ENCODE measurements around the gene CCL19.
"Not testable (repeated sequence)": the region's sequence is repeated elsewhere in the genome, so short reads cannot be mapped to it uniquely, and the experiment has no call there.

CCL19 gene

DNA sequence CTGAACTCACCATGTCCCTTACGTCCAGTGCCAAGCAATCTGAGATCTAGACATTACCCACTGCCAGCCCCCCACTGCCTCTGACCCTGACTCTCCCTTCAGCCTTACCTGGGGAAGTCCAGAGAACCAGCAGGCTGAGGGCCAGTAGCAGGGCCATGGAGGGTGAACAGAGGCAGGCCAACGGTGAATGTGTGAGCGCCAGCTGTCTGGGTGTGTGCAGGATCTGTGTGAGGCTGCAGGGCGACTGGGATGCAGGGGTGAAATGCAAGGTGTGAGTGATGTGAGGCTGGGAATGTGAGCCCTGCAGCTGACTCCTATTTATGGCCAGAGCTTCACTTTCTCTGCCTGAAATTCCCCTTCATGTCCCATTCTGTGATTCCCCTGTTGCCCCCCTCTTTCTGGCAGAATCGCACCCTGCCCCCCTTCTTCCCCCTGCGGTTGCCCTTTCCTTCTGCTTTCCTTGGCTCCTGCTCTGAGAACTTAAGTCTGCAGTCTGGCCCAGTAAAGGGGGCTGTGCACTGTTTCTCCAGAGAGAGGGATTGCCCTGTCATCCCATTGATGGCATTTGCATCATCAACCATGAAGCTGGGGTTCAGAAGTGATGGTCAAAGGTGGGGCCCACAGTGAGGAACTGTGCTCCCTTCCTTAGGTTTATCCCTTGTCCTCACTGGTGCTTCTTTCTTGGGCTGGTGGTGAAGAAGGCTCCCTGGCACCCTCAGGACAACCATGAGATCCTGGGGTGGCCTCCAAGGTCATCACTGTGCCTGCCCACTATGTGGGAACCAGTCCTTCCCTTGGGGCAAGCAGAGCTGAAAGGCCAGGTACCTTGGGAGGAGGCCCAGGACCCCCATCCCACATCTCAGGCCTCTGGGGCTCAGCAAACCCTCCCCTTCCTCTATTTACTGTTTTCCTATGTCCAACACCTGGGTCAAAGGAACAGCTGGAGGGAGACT is at the start of gene CCL19:
CCL19 (minus strand) TSS at position 294 of the 953 bp plus-strand sequence; CDS start at position 157, 137 bp downstream.
- no peak for DNase-seq (ENCODE audit: low spot score)
- Mint-ChIP-seq H3K9me3 (no peaks in the 10 kb centered on the region), H3K4me1 (ENCODE audit: low read depth) (no peaks in the 10 kb centered on the region), H3K27me3 (ENCODE audit: low read depth) (no peaks in the 10 kb centered on the region), H3K36me3 (ENCODE audit: low read depth) (no peaks in the 10 kb centered on the region), H3K4me3 (no peak within 1 kb of the TSS), H3K27ac (no peak within 1 kb of the TSS)

DNA sequence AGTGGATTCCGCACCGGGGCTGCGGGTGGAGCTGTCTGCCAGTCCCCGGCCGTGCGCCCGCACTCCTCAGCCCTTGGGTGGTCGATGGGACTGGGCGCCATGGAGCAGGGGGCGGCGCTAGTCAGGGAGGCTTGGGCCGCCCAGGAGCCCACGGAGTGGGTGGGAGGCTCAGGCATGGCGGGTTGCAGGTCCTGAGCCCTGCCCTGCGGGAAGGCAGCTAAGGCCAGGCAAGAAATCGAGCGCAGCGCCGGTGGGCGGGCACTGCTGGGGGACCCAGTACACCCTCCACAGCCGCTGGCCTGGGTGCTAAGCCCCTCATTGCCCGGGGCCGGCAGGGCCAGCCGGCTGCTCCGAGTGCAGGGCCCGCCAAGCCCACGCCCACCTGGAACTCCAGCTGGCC is 49.1 kb upstream of the CCL19 start:
- H3K4me3 Mint-ChIP-seq; H3K36me3 Mint-ChIP-seq (ENCODE audit: low read depth); H3K27me3 Mint-ChIP-seq (ENCODE audit: low read depth); H3K27ac Mint-ChIP-seq; DNase-seq (ENCODE audit: low spot score); H3K9me3 Mint-ChIP-seq; H3K4me1 Mint-ChIP-seq (ENCODE audit: low read depth): not testable (repeated sequence)

DNA sequence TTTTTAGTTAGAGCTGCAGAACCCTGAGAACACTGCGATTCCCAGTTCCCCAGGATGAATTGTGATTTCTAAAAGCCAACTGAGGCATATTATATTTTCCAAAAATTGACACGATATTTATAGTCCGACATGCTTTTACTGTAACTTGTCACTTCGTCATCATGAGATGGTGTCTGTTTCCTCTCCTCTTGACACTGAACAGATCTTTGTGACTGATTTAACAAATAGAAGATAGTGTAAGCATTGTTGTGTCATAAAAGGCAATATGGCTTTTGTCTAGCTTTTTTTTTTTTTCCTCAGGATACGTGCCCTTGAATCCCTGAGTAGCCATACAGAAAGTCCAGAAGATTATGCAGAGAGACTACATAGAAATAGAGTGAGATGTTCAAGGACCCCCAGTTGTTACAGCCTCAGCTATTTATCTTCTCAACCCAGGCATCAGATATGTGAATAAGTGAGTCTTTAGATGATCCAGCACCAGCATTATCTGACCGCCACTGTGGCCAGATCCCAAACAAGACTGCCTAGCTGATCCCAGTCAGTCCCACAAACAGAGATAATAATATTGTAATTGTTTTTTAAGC is 46.7 kb upstream of the CCL19 start:
- Mint-ChIP-seq H3K36me3 (ENCODE audit: low read depth) (no peaks in the 10 kb centered on the region), H3K4me1 (ENCODE audit: low read depth) (peaks cover 4% of the 10 kb centered on the region)

DNA sequence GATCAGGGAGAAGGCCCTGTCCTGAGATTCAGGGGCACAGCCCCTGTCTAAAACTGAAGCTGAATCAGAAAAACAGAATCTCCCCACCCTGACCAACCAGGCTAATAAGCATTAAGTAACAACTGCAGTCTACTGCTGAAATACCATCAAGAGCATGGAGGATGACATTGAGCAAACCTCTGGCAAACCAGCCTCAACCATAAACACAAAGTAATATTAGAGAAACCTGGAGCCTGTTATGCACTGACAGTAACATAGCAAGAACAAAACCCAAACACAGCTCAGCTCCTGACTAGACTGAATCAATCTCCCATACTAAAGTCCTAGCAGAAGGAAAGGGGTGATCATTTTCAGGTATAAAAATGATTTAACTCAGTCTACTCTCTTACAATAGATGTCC is 43.6 kb upstream of the CCL19 start:
- H3K27ac Mint-ChIP-seq, result no peak overlapping the region
- H3K9me3 Mint-ChIP-seq, result no peaks in the 10 kb centered on the region
- no peaks in the 10 kb centered on the region for H3K36me3 Mint-ChIP-seq (ENCODE audit: low read depth)
- no peak for DNase-seq (ENCODE audit: low spot score)
- peaks cover 10% of the 10 kb centered on the region for H3K27me3 Mint-ChIP-seq (ENCODE audit: low read depth)
- no peak overlapping the region for H3K4me3 Mint-ChIP-seq
- no peaks in the 10 kb centered on the region for H3K4me1 Mint-ChIP-seq (ENCODE audit: low read depth)

More for the DNA sequence above, 46.7 kb upstream of the CCL19 start:
- H3K27ac Mint-ChIP-seq, result no peak overlapping the region
- peaks cover 5% of the 10 kb centered on the region for H3K27me3 Mint-ChIP-seq (ENCODE audit: low read depth)
- no peak for DNase-seq (ENCODE audit: low spot score)
- H3K9me3 Mint-ChIP-seq, result no peaks in the 10 kb centered on the region
- no peak overlapping the region for H3K4me3 Mint-ChIP-seq

DNA sequence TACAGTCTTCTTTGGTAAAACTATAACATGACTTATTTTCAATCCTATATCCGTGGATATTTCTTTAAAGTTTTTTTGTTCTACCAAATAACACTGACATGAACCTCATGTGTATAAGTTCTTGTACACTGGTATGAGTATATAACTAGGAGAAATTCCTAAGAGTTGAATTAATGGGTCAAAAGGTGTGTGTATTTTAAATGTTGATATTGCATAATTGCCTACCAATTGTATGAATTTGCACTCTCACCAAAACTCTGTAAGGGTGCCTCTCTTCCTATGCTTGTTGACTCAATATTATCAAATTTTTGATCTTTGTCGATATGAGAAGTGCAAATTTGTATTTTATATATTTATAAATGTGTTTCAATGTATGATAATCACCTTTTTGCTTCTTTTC is 41.8 kb upstream of the CCL19 start:
- no peaks in the 10 kb centered on the region for H3K9me3 Mint-ChIP-seq

DNA sequence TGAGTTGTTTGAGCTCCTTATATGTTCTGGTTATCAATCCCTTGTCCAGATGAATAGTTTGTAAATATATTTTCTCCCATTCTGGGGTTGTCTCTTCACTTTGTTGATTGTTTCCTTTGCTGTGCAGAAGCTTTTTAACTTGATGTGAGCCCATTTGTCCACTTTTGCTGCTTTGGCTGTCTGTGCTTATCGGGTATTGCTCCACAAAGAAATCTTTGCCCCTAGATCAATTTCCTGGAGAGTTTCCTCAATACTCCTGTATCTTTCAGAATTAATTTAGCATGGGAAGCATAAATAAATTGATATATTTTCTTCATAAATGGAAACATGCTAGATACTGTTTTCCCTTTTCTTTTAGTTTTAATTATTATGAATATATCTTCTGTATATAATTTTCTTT is 41.4 kb upstream of the CCL19 start:
- no peak for DNase-seq (ENCODE audit: low spot score)
- H3K27ac Mint-ChIP-seq, result no peak overlapping the region
- H3K36me3 Mint-ChIP-seq (ENCODE audit: low read depth), result no peaks in the 10 kb centered on the region
- no peak overlapping the region for H3K4me3 Mint-ChIP-seq
- H3K4me1 Mint-ChIP-seq (ENCODE audit: low read depth), result no peaks in the 10 kb centered on the region
- H3K27me3 Mint-ChIP-seq (ENCODE audit: low read depth), result peaks cover 9% of the 10 kb centered on the region
- no peaks in the 10 kb centered on the region for H3K9me3 Mint-ChIP-seq

More for the DNA sequence above, 41.8 kb upstream of the CCL19 start:
- H3K27ac Mint-ChIP-seq, result no peak overlapping the region
- DNase-seq (ENCODE audit: low spot score), result no peak
- H3K4me1 Mint-ChIP-seq (ENCODE audit: low read depth), result no peaks in the 10 kb centered on the region
- no peak overlapping the region for H3K4me3 Mint-ChIP-seq
- H3K36me3 Mint-ChIP-seq (ENCODE audit: low read depth), result no peaks in the 10 kb centered on the region
- H3K27me3 Mint-ChIP-seq (ENCODE audit: low read depth), result peaks cover 9% of the 10 kb centered on the region

DNA sequence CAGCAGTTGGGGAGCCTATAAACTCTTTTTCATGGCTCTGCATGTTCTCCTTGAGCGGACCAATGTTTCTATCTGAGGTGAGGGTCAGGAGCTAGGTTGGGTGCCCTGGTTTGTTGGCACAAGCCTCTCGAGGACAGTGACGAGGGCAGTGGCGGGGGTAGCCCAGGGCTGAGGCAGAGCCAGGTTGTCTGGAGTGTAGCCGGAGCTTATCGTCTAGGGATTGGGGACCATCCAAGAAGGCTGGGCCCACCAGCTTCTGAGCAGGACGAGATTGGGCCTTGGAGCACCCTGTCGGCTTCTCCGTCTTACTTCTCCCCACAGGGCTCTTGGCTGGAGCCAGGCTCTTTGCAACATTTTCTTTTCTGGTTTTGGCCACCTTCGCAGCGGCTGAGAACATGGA is 32.1 kb upstream of the CCL19 start:
- no peak for DNase-seq (ENCODE audit: low spot score)
- Mint-ChIP-seq H3K4me1 (ENCODE audit: low read depth) (no peaks in the 10 kb centered on the region), H3K36me3 (ENCODE audit: low read depth) (no peaks in the 10 kb centered on the region), H3K27me3 (ENCODE audit: low read depth) (no peaks in the 10 kb centered on the region), H3K9me3 (no peaks in the 10 kb centered on the region), H3K27ac (no peak overlapping the region), H3K4me3 (no peak overlapping the region)

DNA sequence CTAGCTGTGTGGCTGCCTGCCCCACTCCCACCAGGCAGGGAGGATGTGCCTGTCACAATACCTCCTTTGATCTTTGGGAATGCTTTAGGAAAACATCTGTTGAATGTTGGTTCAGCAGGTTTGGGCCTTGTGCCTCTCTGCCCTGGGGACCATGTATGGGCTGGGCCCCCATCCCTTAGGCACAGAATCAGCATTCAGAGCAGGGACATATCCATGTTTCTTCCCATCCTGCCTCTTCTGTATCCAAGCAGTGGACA is 28.6 kb upstream of the CCL19 start:
- not testable (repeated sequence) for H3K9me3 Mint-ChIP-seq; H3K4me3 Mint-ChIP-seq; H3K4me1 Mint-ChIP-seq (ENCODE audit: low read depth); H3K27me3 Mint-ChIP-seq (ENCODE audit: low read depth); H3K27ac Mint-ChIP-seq; H3K36me3 Mint-ChIP-seq (ENCODE audit: low read depth); DNase-seq (ENCODE audit: low spot score)

DNA sequence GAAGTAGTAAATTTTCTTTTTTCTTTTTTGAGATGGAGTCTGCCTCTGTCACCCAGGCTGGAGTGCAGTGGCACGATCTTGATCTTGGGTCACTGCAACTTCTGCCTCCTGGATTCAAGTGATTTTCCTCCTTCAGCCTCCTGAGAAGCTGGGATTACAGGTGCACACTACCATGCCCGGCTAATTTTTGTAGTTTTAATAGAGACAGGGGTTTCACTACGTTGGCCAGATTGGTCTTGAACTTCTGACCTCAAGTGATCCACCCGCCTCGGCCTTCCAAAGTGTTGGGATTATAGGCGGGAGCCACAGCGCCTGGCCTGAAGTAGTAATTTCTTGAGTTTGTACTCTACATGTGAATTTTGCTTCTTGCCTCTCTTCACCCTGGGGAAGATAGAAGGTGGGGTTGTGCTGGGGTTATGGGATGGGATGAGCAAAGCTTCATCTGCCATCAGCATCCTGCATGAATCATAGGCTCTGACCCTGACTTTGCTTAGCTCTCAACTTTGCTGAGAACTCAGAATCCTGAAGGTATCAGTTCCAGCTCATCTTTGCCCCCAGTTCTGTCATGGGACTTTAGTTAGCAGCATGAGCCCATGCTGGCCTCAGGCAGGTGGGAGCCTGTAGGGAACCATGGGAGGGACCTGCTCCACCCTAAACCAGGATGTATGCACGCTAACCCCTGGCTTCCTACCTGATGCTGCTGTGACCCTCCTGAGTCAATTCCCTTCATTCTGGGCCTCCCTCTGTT is 28.1 kb upstream of the CCL19 start:
- Mint-ChIP-seq H3K4me1 (ENCODE audit: low read depth) (no peaks in the 10 kb centered on the region), H3K27ac (no peak overlapping the region), H3K36me3 (ENCODE audit: low read depth) (no peaks in the 10 kb centered on the region), H3K4me3 (no peak overlapping the region), H3K9me3 (no peaks in the 10 kb centered on the region), H3K27me3 (ENCODE audit: low read depth) (peaks cover 2% of the 10 kb centered on the region)
- DNase-seq (ENCODE audit: low spot score), result no peak

DNA sequence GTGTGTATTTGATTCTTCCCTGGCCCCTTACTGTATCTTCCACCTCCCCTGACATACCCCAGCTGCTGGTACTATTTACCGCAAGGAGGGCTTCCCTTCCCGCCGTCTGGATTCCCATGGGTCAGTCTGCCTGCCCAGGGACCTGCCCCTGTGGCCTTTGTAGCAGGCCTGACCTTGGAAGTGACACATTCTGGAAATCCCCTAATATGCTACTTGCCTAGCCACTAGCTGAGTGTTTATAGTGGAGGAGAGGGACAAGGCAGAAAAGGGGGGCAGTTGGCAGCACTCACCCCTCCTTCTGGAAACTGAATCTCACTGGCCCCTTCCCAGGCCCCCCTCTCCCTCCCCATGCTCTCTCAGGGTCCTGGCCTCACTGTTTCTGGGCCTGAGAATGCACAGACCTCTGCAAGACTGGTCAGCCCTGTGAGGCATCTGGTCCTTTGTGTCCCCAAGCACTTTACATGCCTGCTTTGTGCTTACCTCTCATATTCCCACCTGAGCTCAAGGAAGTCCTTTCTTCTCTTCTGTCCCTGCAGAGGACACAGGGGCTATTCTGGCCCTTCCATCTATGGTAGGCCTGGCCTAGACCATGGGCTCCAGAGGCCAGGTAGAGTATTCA is 27.0 kb upstream of the CCL19 start:
- H3K4me3 Mint-ChIP-seq, result no peak overlapping the region
- no peaks in the 10 kb centered on the region for H3K36me3 Mint-ChIP-seq (ENCODE audit: low read depth)
- H3K4me1 Mint-ChIP-seq (ENCODE audit: low read depth), result no peaks in the 10 kb centered on the region
- H3K27me3 Mint-ChIP-seq (ENCODE audit: low read depth), result peaks cover 8% of the 10 kb centered on the region
- H3K9me3 Mint-ChIP-seq, result no peaks in the 10 kb centered on the region
- no peak for DNase-seq (ENCODE audit: low spot score)
- H3K27ac Mint-ChIP-seq, result no peak overlapping the region

DNA sequence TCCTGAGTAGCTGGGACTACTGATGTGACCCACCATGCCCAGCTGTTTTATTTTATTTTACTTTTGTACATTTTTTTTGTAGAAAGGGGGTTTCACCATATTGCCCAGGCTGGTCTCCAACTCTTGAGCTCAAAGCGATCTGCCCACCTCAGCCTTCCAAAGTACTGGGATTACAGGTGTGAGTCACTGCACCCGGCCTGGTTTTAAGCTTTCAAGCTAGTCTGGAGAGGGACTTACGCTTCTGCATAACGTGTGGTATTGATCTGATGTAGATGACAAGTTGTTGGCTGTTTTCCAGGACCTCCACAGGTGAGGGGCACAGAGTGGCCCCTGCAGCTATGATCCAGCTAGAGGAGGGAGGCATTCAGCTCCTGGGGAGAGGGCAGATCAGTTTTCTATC is 25.6 kb upstream of the CCL19 start:
- H3K4me1 Mint-ChIP-seq (ENCODE audit: low read depth), result no peaks in the 10 kb centered on the region
- no peak for DNase-seq (ENCODE audit: low spot score)
- no peaks in the 10 kb centered on the region for H3K36me3 Mint-ChIP-seq (ENCODE audit: low read depth)
- H3K4me3 Mint-ChIP-seq, result no peak overlapping the region
- H3K9me3 Mint-ChIP-seq, result no peaks in the 10 kb centered on the region
- peaks cover 20% of the 10 kb centered on the region for H3K27me3 Mint-ChIP-seq (ENCODE audit: low read depth)
- no peak overlapping the region for H3K27ac Mint-ChIP-seq

DNA sequence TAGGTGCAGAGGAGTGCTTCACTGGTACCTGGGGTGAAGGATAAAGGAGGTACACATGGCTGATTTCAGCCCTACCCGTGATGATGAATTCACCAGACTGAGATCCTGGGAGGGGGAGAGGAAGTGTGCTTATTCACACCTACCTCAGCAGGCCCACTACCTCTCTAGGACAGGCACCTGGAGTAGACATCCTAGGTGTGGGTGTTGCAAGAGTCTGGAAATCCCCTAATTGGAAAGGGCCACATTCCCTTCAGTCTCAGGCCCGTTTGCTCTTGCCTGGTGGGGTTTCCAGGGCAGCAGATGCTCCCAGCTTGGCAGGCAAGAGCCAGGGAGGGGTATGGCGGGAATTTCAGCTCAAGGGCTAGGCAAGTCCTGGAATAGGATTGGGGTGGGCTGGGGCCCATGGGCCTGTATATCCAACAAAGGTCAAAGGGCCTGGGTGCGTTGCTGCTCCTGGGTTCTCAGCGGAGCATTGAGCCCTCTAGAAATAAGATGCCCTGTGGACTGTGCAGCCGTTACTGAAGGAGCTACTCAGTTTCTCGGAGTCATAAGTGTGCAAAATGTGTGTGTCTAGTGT is 24.7 kb upstream of the CCL19 start:
- Mint-ChIP-seq H3K4me1 (ENCODE audit: low read depth) (no peaks in the 10 kb centered on the region), H3K9me3 (no peaks in the 10 kb centered on the region), H3K27ac (no peak overlapping the region), H3K27me3 (ENCODE audit: low read depth) (peaks cover 21% of the 10 kb centered on the region), H3K4me3 (no peak overlapping the region), H3K36me3 (ENCODE audit: low read depth) (no peaks in the 10 kb centered on the region)
- no peak for DNase-seq (ENCODE audit: low spot score)

DNA sequence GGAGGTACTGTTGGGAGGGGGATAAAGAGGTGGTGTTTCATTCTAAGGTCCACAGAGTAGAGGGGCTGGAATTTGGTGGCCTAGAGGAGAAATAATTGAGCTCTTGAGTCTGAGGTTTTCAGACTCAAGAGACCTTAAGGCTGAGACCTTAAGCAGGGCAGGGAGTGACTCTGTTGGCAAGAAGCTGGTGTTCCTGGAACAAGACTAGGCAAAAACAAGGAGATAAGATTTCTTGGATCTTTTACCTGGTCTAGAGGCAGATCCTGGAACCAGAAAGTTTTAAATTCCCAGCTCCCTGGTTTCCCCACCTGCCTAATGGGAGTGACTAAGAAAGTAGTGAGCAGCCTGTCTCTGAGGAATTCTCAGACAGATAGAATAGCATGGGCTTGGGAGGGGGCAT is 22.9 kb upstream of the CCL19 start:
- H3K36me3 Mint-ChIP-seq (ENCODE audit: low read depth), result no peaks in the 10 kb centered on the region
- no peak overlapping the region for H3K27ac Mint-ChIP-seq
- peaks cover 21% of the 10 kb centered on the region for H3K27me3 Mint-ChIP-seq (ENCODE audit: low read depth)
- no peak for DNase-seq (ENCODE audit: low spot score)
- no peak overlapping the region for H3K4me3 Mint-ChIP-seq
- H3K4me1 Mint-ChIP-seq (ENCODE audit: low read depth), result no peaks in the 10 kb centered on the region
- H3K9me3 Mint-ChIP-seq, result no peaks in the 10 kb centered on the region

DNA sequence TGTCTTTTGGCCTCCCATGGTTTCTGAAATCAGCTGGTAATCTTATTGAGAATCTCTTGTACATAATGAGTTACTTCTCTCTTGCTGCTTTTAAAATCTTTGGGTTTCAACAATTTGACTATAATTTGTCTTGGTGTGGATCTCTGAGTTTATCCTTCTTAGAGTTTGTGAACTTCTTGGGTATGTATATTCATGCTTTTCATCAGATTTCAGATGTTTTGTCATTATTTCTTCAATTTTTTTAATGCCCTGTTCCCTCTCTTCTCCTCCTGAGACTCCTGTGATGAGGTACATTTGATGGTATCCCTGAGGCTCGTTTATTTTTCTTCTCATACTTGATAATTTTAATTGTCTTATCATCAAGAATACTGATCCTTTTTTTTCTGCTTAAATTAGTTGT is 21.1 kb upstream of the CCL19 start:
- Mint-ChIP-seq H3K4me3 (no peak overlapping the region), H3K4me1 (ENCODE audit: low read depth) (no peaks in the 10 kb centered on the region), H3K27me3 (ENCODE audit: low read depth) (peaks cover 21% of the 10 kb centered on the region), H3K27ac (no peak overlapping the region), H3K9me3 (no peaks in the 10 kb centered on the region), H3K36me3 (ENCODE audit: low read depth) (no peaks in the 10 kb centered on the region)
- DNase-seq (ENCODE audit: low spot score), result no peak

All from T-helper 2 cell treated with Interferon-gamma antibody and Interleukin-4, amounts not matched to agents 5 μg/mL and 100 μg/mL, for 36 hours (primary cell).